Gastrocnemius medialis (tissue), 4 donors: ENCODE results near the gene SLC43A3.

Experiments
- POLR2A ChIP-seq, 2 donors: fragments of 450-650 bp; IDR thresholded peaks; one replicate each; pipeline ENCODE4 v1.6.1; 2017; ENCODE audit warnings: antibody characterized with exemption in 2 of 2, mild to moderate bottlenecking in 2 of 2, moderate library complexity in 2 of 2
- TF ChIP-seq, protein P1 (sequence below), 5 experiments: fragments of 450-650 bp in 3 of 5; fragments of 200-600 bp in 2 of 5; sonication (generic) in 2 of 5; IDR thresholded peaks in 4 of 5; conservative IDR thresholded peaks in 1 of 5; 1 replicate in 4 of 5; 2 replicates in 1 of 5; pipeline ENCODE4 v1.5.1; 2016 to 2019; ENCODE audit warnings: antibody characterized with exemption in 5 of 5, mild to moderate bottlenecking in 3 of 5, moderate library complexity in 3 of 5

DNA sequence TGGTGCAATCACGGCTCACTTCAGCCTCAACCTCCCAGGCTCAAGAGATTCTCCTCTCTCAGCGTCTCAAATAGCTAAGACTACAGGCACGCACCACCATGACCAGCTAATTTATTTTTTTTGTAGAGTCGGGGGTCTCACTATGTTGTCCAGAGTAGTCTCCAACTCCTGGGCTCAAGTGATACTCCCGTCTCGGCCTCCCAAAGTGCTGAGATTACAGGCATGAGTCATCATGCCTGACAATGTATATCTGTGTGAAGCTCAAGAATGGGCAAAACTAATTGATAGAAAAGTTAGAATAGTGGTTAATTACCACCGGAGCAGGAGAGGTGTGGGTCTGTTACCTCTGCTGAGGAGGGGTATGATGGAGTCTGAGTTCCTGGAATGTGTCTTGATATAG lies 9.1 kb upstream of the SLC43A3 start:
- TF ChIP-seq, protein P1, sequence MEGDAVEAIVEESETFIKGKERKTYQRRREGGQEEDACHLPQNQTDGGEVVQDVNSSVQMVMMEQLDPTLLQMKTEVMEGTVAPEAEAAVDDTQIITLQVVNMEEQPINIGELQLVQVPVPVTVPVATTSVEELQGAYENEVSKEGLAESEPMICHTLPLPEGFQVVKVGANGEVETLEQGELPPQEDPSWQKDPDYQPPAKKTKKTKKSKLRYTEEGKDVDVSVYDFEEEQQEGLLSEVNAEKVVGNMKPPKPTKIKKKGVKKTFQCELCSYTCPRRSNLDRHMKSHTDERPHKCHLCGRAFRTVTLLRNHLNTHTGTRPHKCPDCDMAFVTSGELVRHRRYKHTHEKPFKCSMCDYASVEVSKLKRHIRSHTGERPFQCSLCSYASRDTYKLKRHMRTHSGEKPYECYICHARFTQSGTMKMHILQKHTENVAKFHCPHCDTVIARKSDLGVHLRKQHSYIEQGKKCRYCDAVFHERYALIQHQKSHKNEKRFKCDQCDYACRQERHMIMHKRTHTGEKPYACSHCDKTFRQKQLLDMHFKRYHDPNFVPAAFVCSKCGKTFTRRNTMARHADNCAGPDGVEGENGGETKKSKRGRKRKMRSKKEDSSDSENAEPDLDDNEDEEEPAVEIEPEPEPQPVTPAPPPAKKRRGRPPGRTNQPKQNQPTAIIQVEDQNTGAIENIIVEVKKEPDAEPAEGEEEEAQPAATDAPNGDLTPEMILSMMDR (IDR thresholded peaks at IDR 0.05 in 4 of 5, conservative IDR thresholded peaks at IDR 0.05 in 1 of 5): no peak
- TF ChIP-seq POLR2A (IDR thresholded peaks at IDR 0.05): no peak
